ENCODE measurements around the gene RPS10.
A peak's percentile ranks its signal among the peaks of the same experiment; 100 is the strongest.

Gene RPS10

GRCh38 chr6:34462010-34462409 is 36.1 kb upstream of the RPS10 start:
- no peak overlapping the region for H3K9ac ChIP-seq (ENCODE audit: low read depth, low read length, poor library complexity, severe bottlenecking)
- TF ChIP-seq EZH2phosphoT487 (IDR thresholded peaks at IDR 0.05; ENCODE audit: borderline replicate concordance) (no peak), CTCF (conservative IDR thresholded peaks at IDR 0.05; ENCODE audit: low read length) (no peak)
- no peaks in the 10 kb centered on the region for H3K9me2 ChIP-seq (replicated peaks; ENCODE audit: low read depth, low read length)
- no peaks in the 10 kb centered on the region for H3K27me3 ChIP-seq (ENCODE audit: insufficient read depth, low read length, poor library complexity, severe bottlenecking)
- H3K9me3 ChIP-seq (ENCODE audit: insufficient read depth, low read depth, low read length), result no peaks in the 10 kb centered on the region
- no peaks in the 10 kb centered on the region for H3K36me3 ChIP-seq (ENCODE audit: insufficient read depth, low read length)
- H3K4me3 ChIP-seq (ENCODE audit: low read length, poor library complexity, severe bottlenecking), result no peak overlapping the region
- H3K4me1 ChIP-seq (ENCODE audit: insufficient read depth, low read length, poor library complexity, severe bottlenecking), result no peaks in the 10 kb centered on the region
- no peaks in the 10 kb centered on the region for H3F3A ChIP-seq (ENCODE audit: low read depth)
- H3K4me2 ChIP-seq (ENCODE audit: low read depth, low read length, poor library complexity, severe bottlenecking), result peak overlapping the region; percentile 12
- H2AFZ ChIP-seq (ENCODE audit: low read length), result peak overlapping the region; percentile 49
- no peaks in the 10 kb centered on the region for H3K79me2 ChIP-seq (ENCODE audit: insufficient read depth, low read length)
- H4K20me1 ChIP-seq (ENCODE audit: insufficient read depth, low read length, poor library complexity, severe bottlenecking), result no peaks in the 10 kb centered on the region

- Histone ChIP-seq H3K9ac (ENCODE audit: low read depth, low read length, poor library complexity, severe bottlenecking) (no peak overlapping the region), H3K4me1 (ENCODE audit: insufficient read depth, low read length, poor library complexity, severe bottlenecking) (no peaks in the 10 kb centered on the region), H3K79me2 (ENCODE audit: insufficient read depth, low read length) (no peaks in the 10 kb centered on the region), H3F3A (ENCODE audit: low read depth) (no peaks in the 10 kb centered on the region), H3K4me3 (ENCODE audit: low read length, poor library complexity, severe bottlenecking) (no peak overlapping the region), H3K4me2 (ENCODE audit: low read depth, low read length, poor library complexity, severe bottlenecking) (no peak overlapping the region), H3K9me3 (ENCODE audit: insufficient read depth, low read depth, low read length) (no peaks in the 10 kb centered on the region), H3K27me3 (ENCODE audit: insufficient read depth, low read length, poor library complexity, severe bottlenecking) (no peaks in the 10 kb centered on the region), H3K36me3 (ENCODE audit: insufficient read depth, low read length) (no peaks in the 10 kb centered on the region), H2AFZ (ENCODE audit: low read length) (no peak overlapping the region), H3K9me2 (replicated peaks; ENCODE audit: low read depth, low read length) (no peaks in the 10 kb centered on the region), H4K20me1 (ENCODE audit: insufficient read depth, low read length, poor library complexity, severe bottlenecking) (no peaks in the 10 kb centered on the region)
- no peak for TF ChIP-seq EZH2phosphoT487 (IDR thresholded peaks at IDR 0.05; ENCODE audit: borderline replicate concordance)
- no peak for TF ChIP-seq CTCF (conservative IDR thresholded peaks at IDR 0.05; ENCODE audit: low read length)
Measured at GRCh38 chr6:34460796-34461507, 35.1 kb upstream of the RPS10 start.

- Histone ChIP-seq H3K9ac (ENCODE audit: low read depth, low read length, poor library complexity, severe bottlenecking) (no peak overlapping the region), H3F3A (ENCODE audit: low read depth) (no peaks in the 10 kb centered on the region), H4K20me1 (ENCODE audit: insufficient read depth, low read length, poor library complexity, severe bottlenecking) (no peaks in the 10 kb centered on the region), H3K4me1 (ENCODE audit: insufficient read depth, low read length, poor library complexity, severe bottlenecking) (no peaks in the 10 kb centered on the region), H3K4me2 (ENCODE audit: low read depth, low read length, poor library complexity, severe bottlenecking) (no peak overlapping the region), H2AFZ (ENCODE audit: low read length) (no peak overlapping the region), H3K9me2 (replicated peaks; ENCODE audit: low read depth, low read length) (no peaks in the 10 kb centered on the region), H3K27me3 (ENCODE audit: insufficient read depth, low read length, poor library complexity, severe bottlenecking) (no peaks in the 10 kb centered on the region), H3K79me2 (ENCODE audit: insufficient read depth, low read length) (no peaks in the 10 kb centered on the region), H3K4me3 (ENCODE audit: low read length, poor library complexity, severe bottlenecking) (no peak overlapping the region), H3K9me3 (ENCODE audit: insufficient read depth, low read depth, low read length) (no peaks in the 10 kb centered on the region), H3K36me3 (ENCODE audit: insufficient read depth, low read length) (no peaks in the 10 kb centered on the region)
- TF ChIP-seq CTCF (conservative IDR thresholded peaks at IDR 0.05; ENCODE audit: low read length) (peak; percentile 89), EZH2phosphoT487 (IDR thresholded peaks at IDR 0.05; ENCODE audit: borderline replicate concordance) (no peak)
Measured at GRCh38 chr6:34459899-34460593, 34.2 kb upstream of the RPS10 start.

All from Loucy (cell line).